Activated T-cell treated with anti-CD3 and anti-CD28 coated beads, Interleukin-2, amount 50 U/mL, for 72 hours (primary cell): ENCODE measurements around the gene USP20. TPM values are rescaled to one million over a fixed set of nuclear protein-coding genes. Genes with fewer than 3 reads are reported as not detected.

Experiments
- ATAC-seq, 2 donors: fragments of 150-1000 bp; cut with Tn5 transposase; replicated peaks in 1 of 2; 2 replicates each; pipeline ENCODE4 v1.10.0; 2021; ENCODE audit warnings: moderate library complexity in 2 of 2, mild to moderate bottlenecking in 1 of 2
- DNase-seq, 2 donors: peaks; one replicate each; pipeline ENCODE4 v3.0.0; 2021 to 2022; ENCODE audit warnings: mixed read lengths in 1 of 2
- H3K27ac Mint-ChIP-seq: one replicate; pipeline ENCODE4 v1.8.0; 2022; ENCODE audit warnings: mild to moderate bottlenecking, moderate library complexity, mixed read lengths
- H3K27me3 Mint-ChIP-seq: one replicate; pipeline ENCODE4 v1.8.0; 2022; ENCODE audit warnings: low read depth, mixed read lengths
- H3K36me3 Mint-ChIP-seq, 2 donors: one replicate each; pipeline ENCODE4 v1.8.0; 2022; ENCODE audit warnings: mixed read lengths in 2 of 2, mild to moderate bottlenecking in 1 of 2; ENCODE audit not compliant: insufficient read depth in 2 of 2
- H3K4me1 Mint-ChIP-seq: one replicate; pipeline ENCODE4 v1.8.0; 2022; ENCODE audit warnings: low read depth, mixed read lengths
- H3K4me3 Mint-ChIP-seq, 2 donors: one replicate each; pipeline ENCODE4 v1.8.0; 2022; ENCODE audit warnings: mild to moderate bottlenecking in 2 of 2, mixed read lengths in 2 of 2, moderate library complexity in 2 of 2
- H3K9me3 Mint-ChIP-seq, 2 donors: one replicate each; pipeline ENCODE4 v1.8.0; 2022; ENCODE audit warnings: mixed read lengths in 2 of 2
- total RNA-seq, 2 donors: library from RNA; stranded (reverse); gene quantifications; one replicate each; pipeline ENCODE4 v1.2.3, GENCODE V29; 2022

Gene USP20
- total RNA-seq, 2 donors from 2014 or later, result 74.4 to 77.9 TPM

DNA sequence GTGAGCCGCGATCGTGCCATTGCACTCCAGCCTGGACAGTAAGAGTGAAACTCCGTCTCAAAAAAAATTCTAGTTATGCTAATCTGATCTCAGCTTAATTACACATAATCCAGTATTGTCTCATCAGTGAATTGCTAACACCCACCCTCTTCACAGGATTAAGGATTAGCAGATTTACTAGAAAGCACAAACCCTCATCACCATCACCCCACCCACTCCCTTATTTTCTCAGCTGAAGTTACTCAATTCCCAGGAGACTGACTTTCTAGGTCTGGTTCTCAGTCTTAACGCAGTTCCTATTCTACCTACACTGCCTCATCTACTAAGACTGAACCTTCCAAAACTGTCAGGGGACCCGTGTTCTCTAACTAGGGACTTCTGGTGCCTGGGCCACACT, 23.3 kb upstream of the USP20 start:
- H3K9me3 Mint-ChIP-seq, result no peaks in the 10 kb centered on the region
- H3K27me3 Mint-ChIP-seq, result no peaks in the 10 kb centered on the region
- peak; percentile 61 to 80 for ATAC-seq
- peaks cover 32% of the 10 kb centered on the region for H3K4me1 Mint-ChIP-seq
- peak overlapping the region in 1 of 2 donors; percentile 34 for H3K4me3 Mint-ChIP-seq
- H3K27ac Mint-ChIP-seq, result peak overlapping the region; percentile 67
- DNase-seq, result no peak
- H3K36me3 Mint-ChIP-seq, result peaks cover 12 to 20% of the 10 kb centered on the region in 2 donors

DNA sequence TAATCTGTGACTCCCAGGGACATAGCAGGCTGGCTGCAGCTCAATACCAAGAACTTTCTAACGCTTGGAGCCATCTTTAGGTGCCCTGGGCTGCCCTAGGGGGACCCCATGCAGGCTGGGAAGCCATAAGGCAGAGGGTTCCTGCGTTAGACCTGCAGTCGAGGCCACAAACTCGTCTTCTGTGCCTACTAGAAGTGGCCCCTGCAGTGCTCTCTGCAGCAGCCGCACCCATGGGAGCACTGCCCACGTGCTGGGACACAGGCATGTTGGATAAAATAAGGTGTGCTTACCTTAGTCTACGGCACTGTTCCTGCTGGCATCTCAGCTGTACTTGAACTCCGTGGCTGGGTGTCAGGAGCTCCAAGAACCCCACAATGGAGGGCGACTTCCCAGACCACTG, 22.9 kb upstream of the USP20 start:
- Mint-ChIP-seq H3K36me3 (peaks cover 12 to 20% of the 10 kb centered on the region in 2 donors), H3K27me3 (no peaks in the 10 kb centered on the region), H3K9me3 (no peaks in the 10 kb centered on the region), H3K27ac (peak overlapping the region; percentile 67), H3K4me1 (peaks cover 28% of the 10 kb centered on the region), H3K4me3 (peak overlapping the region in 1 of 2 donors; percentile 34)
- ATAC-seq (no peak), DNase-seq (no peak)

DNA sequence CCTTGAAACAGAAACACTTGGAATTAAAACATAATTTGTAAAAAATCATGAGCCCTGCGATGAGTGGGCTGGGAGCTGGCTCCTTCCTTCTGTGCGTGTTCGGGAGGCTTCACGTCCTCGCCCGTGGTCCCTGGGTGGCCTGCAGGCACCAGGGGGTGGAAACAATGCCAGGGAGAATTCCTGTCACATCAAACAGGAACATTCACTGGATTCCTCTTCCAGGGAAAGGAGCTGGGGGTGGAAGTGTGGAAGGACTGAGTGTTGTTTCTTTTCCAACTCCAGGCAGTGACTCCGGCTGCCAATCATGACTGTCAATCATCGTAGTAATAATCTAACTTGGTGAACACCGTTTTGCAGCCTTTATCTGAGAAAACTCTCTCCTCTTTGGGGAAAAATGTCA, 21.6 kb upstream of the USP20 start:
- Mint-ChIP-seq H3K4me1 (peaks cover 31% of the 10 kb centered on the region), H3K36me3 (peaks cover 11 to 23% of the 10 kb centered on the region in 2 donors), H3K9me3 (no peaks in the 10 kb centered on the region), H3K27me3 (no peaks in the 10 kb centered on the region), H3K27ac (no peak overlapping the region), H3K4me3 (no peak overlapping the region)
- ATAC-seq, result no peak
- no peak for DNase-seq

DNA sequence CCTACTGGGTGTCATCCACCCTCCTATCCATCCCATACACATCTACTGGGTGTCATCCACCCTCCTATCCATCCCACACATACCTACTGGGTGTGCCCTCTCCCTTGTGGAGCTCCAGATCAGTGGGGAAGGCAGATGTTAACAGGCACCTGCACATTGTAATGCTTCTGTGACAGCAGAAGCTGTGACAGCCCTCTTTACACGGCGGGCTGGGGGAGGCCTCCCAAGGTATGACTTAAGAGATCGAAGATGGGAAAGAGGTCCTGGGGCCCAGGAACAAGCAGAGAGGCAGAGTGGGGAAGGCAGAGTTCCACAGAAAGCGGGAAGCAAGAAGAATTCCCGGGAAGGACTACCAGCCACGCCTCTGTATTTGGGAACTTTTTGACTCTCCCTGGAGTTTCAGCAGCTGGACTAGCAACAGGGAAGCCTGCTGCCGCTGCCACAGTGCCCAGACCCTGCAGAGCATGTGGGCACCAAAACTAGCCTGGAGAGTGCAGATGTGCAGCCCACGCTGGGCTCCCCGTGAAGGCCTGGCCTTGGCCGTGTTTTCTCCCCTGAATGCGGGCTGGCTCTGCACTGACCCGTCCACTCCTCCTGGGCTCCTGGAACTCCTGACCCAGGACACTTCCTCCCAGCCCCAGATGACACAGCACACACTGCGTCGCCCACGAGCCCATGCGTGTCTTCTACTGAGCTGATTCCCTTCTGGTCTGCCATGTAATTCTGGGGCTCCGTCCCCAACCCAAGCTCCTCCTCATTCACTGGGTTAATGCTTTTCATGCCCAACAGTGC, 20.6 kb upstream of the USP20 start:
- no peaks in the 10 kb centered on the region for H3K27me3 Mint-ChIP-seq
- H3K4me3 Mint-ChIP-seq, result no peak overlapping the region
- peaks cover 38% of the 10 kb centered on the region for H3K4me1 Mint-ChIP-seq
- ATAC-seq (no peak), DNase-seq (no peak)
- H3K27ac Mint-ChIP-seq, result no peak overlapping the region
- peaks cover 6 to 27% of the 10 kb centered on the region in 2 donors for H3K36me3 Mint-ChIP-seq
- H3K9me3 Mint-ChIP-seq, result no peaks in the 10 kb centered on the region

DNA sequence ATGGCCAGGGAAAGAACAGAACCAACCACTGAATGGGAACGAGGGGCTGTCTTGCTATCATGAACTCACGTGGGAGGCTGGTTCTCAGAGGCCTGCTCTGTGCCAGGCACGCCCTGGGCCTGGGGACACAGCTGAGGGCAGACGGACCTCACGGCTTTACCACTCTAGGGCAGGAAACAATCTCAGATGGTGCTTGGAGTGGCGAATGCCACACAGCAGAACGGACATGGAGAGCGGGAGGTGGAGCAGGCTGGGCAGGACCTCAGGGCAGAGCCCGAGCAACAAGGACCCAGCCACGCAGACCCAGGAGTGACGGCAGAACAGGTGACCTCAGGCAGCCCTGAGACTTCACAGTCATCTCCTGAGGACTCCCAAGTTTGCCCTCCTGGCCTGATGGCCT, 20.0 kb upstream of the USP20 start:
- H3K27ac Mint-ChIP-seq, result no peak overlapping the region
- H3K4me3 Mint-ChIP-seq, result no peak overlapping the region
- H3K9me3 Mint-ChIP-seq, result no peaks in the 10 kb centered on the region
- no peaks in the 10 kb centered on the region for H3K27me3 Mint-ChIP-seq
- ATAC-seq (no peak), DNase-seq (no peak)
- peaks cover 6 to 27% of the 10 kb centered on the region in 2 donors for H3K36me3 Mint-ChIP-seq
- H3K4me1 Mint-ChIP-seq, result peaks cover 38% of the 10 kb centered on the region

DNA sequence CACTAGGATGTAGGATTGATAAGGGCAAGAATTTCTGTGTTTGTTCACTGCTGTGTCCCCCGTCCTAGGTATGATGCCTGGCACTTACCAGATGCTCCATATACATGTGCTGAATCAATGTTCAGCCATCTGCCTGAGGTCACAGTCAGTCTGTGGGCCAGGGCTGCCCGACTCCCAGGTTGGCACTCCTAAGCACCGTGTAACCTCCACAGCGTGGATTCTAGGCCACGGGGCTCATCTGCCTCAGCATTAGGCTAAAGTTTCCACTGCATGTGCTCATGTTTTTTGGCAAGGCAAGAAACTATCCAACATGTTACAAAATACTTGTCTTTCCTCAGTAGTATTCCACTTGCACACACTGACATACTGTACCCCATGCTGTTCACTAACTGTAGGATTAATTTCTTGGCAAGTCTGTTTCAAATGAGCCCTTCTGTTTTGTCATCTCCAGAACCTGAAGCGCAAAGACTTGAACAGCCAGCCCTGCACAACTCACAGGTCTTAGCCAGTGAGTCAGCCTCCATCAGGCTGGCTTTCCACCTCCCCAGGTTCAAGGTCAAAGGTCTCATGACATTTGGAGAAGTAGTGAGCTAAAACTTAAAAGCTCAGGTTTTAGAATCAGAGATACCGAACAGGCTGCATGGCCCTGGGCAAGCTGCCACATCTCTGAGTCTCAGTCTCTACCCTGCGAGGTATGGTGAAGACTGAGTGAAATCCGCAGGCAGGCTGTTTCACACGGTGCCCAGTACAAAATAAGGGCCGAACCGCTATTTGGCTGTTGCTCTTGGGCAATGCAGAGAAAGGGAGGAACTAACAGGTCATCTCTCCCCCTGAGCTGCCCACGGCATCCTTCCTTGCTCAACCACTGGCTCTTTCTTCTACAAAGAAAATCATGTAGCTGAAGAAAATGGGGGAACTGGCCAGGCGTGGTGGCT, 18.5 kb upstream of the USP20 start:
- H3K36me3 Mint-ChIP-seq, result peaks cover 3 to 27% of the 10 kb centered on the region in 2 donors
- no peak for DNase-seq
- H3K27me3 Mint-ChIP-seq, result no peaks in the 10 kb centered on the region
- H3K4me3 Mint-ChIP-seq, result no peak overlapping the region
- H3K4me1 Mint-ChIP-seq, result peaks cover 23% of the 10 kb centered on the region
- H3K27ac Mint-ChIP-seq, result peak overlapping the region; percentile 67
- no peaks in the 10 kb centered on the region for H3K9me3 Mint-ChIP-seq
- ATAC-seq, result no peak

DNA sequence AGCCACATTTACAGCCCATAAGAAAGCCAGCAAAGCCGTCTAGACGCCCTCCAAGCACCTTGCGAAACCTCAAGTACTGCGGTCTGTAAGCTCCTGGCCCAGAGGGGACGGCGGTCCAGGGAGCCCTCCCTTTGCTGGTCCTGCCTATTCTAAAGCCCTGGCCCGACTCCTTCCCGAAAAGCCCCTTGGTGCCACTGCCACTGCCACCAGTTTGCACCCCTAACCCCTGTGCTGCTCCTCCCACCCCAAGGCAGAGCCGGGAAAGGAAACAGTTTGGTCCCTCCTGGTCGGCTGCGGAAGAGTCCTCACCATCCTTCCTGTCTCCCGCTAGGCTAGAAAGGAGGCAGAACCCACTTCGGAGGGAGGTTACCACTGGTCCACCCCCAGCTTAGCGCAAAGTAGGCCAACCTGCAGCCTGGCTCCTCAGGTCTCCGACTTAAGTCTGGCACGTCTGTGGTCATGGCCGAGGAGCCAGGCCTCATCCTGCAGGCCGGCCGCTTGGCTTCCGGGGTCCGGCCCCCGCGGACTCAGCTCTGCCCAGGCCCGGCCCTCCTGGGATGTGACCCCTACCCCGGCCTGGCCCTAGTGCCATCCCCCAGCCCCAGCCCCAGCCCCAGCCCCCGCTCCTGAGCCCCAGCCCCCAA, 12.2 kb upstream of the USP20 start:
- peak overlapping the region; percentile 90 to 92 for H3K4me3 Mint-ChIP-seq
- peak overlapping the region; percentile 75 for H3K27ac Mint-ChIP-seq
- peaks cover 7 to 25% of the 10 kb centered on the region in 2 donors for H3K36me3 Mint-ChIP-seq
- DNase-seq (peak; percentile 17 to 36), ATAC-seq (peak; percentile 4 to 41)
- H3K9me3 Mint-ChIP-seq, result no peaks in the 10 kb centered on the region
- H3K27me3 Mint-ChIP-seq, result no peaks in the 10 kb centered on the region
- peaks cover 22% of the 10 kb centered on the region for H3K4me1 Mint-ChIP-seq

DNA sequence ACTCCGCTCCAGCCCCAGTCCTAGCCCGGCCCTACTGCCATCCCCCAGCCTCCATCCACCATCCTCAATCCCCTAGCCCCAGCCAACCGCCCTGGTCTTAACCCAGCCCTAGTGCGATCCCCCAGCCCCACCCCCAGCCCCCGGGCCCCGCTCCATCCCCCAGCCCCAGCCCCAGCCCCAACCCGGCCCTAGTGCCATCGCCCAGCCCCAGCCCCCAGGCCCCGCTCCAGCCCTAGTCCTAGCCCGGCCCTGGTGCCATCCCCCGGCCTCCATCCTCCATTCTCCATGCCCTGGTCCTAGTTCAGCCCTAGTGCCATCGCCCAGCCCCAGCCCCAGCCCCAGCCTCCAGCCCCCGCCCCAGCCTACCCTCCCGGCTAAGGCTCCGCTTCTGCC, 11.7 kb upstream of the USP20 start:
- peaks cover 7 to 24% of the 10 kb centered on the region in 2 donors for H3K36me3 Mint-ChIP-seq
- no peak for DNase-seq
- peak in 1 of 2 donors; percentile 8 for ATAC-seq
- peaks cover 19% of the 10 kb centered on the region for H3K4me1 Mint-ChIP-seq
- H3K27me3 Mint-ChIP-seq, result no peaks in the 10 kb centered on the region
- peak overlapping the region; percentile 75 for H3K27ac Mint-ChIP-seq
- H3K9me3 Mint-ChIP-seq, result no peaks in the 10 kb centered on the region
- H3K4me3 Mint-ChIP-seq, result peak overlapping the region; percentile 90 to 92

DNA sequence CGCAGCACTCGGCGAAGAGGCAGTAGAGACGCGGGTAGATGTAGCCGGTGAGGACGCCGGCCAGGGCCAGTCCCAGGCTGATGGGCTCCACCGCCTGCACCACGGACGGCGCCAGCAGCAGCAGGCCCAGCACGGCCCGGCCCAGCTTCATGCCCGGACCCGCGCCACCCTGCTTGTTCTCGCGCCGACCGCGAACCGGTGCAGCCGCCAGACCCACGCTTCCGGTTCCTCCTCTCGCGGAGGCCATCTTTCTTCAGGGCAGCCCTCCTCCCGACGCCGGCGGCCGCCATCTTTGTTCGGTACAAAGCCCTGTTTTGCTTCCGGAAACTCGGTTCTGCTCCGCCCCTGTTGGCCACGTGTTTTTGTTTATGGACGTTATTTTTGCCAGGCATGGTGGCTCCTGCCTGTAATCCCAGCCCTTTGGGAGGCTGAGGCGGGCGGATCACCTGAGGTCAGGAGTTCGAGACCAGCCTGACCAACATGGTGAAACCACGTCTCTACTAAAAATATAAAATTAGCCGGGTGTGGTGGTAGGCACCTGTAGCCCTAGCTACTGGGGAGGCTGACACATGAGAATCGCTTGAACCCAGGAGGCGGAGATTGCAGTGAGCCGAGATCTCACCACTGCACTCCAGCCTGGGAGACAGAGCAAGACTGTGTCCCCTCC, 11.2 kb upstream of the USP20 start, which contains the start of gene TOR1A:
Gene TOR1A (minus strand): TSS at position 202 of the 667 bp plus-strand sequence. CDS start 51 bp downstream, at position 151.
- Mint-ChIP-seq H3K27ac (peak within 1 kb of the TSS; percentile 82), H3K27me3 (no peaks in the 10 kb centered on the region), H3K4me1 (peaks cover 14% of the 10 kb centered on the region), H3K36me3 (peaks cover 7 to 20% of the 10 kb centered on the region in 2 donors), H3K9me3 (no peaks in the 10 kb centered on the region), H3K4me3 (peak within 1 kb of the TSS; percentile 90 to 92)
- DNase-seq, result peak; percentile 95
- ATAC-seq, result peak; percentile 93

DNA sequence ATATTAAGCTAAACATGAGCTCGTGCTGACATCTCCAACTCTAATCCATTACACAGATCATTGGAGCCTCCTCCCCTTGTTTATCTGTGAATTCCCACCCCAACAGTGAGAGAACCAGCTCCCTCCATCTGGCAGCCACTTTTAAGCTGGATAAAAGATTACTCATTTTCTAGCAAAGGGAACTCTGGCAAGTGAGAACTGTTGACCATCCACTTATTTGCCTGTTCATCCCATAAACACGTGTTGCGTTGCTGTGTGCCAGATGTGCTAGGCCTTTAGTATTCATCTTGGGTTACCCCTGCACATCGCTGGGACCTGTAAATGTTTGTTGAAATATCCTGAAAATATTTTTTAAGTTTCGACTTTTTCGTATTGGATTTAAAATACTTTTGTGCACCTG, 8.9 kb upstream of the USP20 start:
- no peak for ATAC-seq
- Mint-ChIP-seq H3K27ac (no peak overlapping the region), H3K36me3 (peaks cover 7 to 17% of the 10 kb centered on the region in 2 donors), H3K9me3 (no peaks in the 10 kb centered on the region), H3K4me3 (no peak overlapping the region), H3K27me3 (no peaks in the 10 kb centered on the region), H3K4me1 (peaks cover 10% of the 10 kb centered on the region)
- no peak for DNase-seq

DNA sequence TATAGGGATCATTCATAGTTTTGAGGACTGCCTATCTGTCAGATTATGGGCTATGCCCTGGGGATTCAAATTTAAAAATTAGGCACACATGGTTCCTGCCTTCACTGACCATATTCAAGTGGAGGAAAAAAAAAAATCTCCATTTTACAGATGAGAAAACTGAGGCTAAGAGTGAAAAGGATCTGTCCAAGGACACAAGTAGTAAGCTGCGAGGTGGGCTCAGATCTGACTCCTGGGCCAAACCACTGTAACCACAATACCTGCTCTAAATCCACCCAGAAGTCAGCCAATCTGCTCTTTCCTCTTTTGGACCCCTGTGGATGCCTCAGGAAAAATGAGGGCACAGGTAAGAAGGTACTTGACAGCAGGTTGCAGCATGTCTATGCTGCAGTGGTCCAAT, 8.5 kb upstream of the USP20 start:
- Mint-ChIP-seq H3K4me1 (peaks cover 10% of the 10 kb centered on the region), H3K36me3 (peaks cover 7 to 20% of the 10 kb centered on the region in 2 donors), H3K9me3 (no peaks in the 10 kb centered on the region), H3K4me3 (no peak overlapping the region), H3K27me3 (no peaks in the 10 kb centered on the region), H3K27ac (no peak overlapping the region)
- no peak for ATAC-seq
- DNase-seq, result no peak

DNA sequence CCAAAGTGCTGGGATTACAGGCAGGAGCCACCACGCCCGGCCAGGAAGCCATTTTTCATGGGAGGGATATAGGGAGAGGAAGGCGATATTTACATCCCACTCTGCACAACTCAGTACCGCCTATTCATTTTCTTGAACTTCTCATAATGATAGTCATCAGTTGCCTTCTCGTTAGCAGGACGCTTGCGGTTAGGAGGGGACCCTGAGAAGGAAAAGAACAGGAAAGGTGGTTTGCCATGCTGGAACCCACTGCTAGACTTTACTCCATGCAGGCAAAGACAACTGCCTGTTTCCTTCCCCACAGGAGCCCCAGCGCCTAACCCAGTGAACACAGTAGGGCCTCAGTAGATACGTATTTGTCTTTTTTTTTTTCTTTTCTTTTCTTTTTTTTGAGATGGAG, 7.2 kb upstream of the USP20 start:
- Mint-ChIP-seq H3K9me3 (no peaks in the 10 kb centered on the region), H3K27me3 (no peaks in the 10 kb centered on the region), H3K4me3 (no peak overlapping the region), H3K27ac (no peak overlapping the region), H3K36me3 (peaks cover 3 to 19% of the 10 kb centered on the region in 2 donors), H3K4me1 (peaks cover 2% of the 10 kb centered on the region)
- ATAC-seq (no peak), DNase-seq (no peak)
